ENCODE data around the gene THSD8.
"Not testable (repeated sequence)": the region's sequence is repeated elsewhere in the genome, so short reads cannot be mapped to it uniquely, and the experiment has no call there.

Gene THSD8

GRCh38 chr19:12800923-12801465 is 875 bp upstream of the THSD8 start:
- peak overlapping the region in 1 of 2 experiments; percentile 74 for H3K27ac ChIP-seq (ENCODE audit: insufficient read depth in 1 of 2, low read depth in 1 of 2, low read length in 2 of 2, poor library complexity in 1 of 2, severe bottlenecking in 2 of 2)
- peaks cover 0 to 35% (median 29%) of the 10 kb centered on the region in 4 experiments for H3K4me1 ChIP-seq (ENCODE audit: control extremely low read depth in 1 of 4, control insufficient read depth in 4 of 4, insufficient read depth in 4 of 4, low read length in 3 of 4)
- ChIA-PET POLR2A (interaction anchor here (1.2 to 1.5 kb wide), 2 partner anchors 8 to 23 kb away, joined by 5 to 8 read pairs; no protein-coding TSS in a partner anchor), CTCF (interaction anchor here (3.5 to 15.3 kb wide), 2 partner anchors 32 to 46 kb away, joined by 12 to 612 read pairs; partner anchors contain the start of gene HOOK2)
- DNase-seq: peak in 1 of 3 donors; percentile 17
- 16% methylated on average over 36 of the region's 38 CpGs for WGBS (ENCODE audit: insufficient coverage)
- H3K9me3 ChIP-seq (ENCODE audit: control extremely low read depth in 1 of 5, control insufficient read depth in 4 of 5, insufficient read depth in 2 of 5, low read depth in 1 of 5, low read length in 4 of 5): no peaks in the 10 kb centered on the region
- peak overlapping the region; percentile 65 to 97 (median 83) for H3K4me3 ChIP-seq (ENCODE audit: control insufficient read depth in 1 of 7, extremely low read depth in 1 of 7, insufficient read depth in 4 of 7, low read depth in 2 of 7, low read length in 6 of 7)
- H3K27me3 ChIP-seq (replicated peaks in 2 of 5; ENCODE audit: control insufficient read depth in 4 of 5, insufficient read depth in 5 of 5, low read length in 4 of 5): peaks cover 0 to 3% (median 0%) of the 10 kb centered on the region in 5 experiments
- peaks cover 0 to 13% (median 6%) of the 10 kb centered on the region in 4 experiments for H3K36me3 ChIP-seq (ENCODE audit: control insufficient read depth in 4 of 4, insufficient read depth in 4 of 4, low read length in 3 of 4)

DNA sequence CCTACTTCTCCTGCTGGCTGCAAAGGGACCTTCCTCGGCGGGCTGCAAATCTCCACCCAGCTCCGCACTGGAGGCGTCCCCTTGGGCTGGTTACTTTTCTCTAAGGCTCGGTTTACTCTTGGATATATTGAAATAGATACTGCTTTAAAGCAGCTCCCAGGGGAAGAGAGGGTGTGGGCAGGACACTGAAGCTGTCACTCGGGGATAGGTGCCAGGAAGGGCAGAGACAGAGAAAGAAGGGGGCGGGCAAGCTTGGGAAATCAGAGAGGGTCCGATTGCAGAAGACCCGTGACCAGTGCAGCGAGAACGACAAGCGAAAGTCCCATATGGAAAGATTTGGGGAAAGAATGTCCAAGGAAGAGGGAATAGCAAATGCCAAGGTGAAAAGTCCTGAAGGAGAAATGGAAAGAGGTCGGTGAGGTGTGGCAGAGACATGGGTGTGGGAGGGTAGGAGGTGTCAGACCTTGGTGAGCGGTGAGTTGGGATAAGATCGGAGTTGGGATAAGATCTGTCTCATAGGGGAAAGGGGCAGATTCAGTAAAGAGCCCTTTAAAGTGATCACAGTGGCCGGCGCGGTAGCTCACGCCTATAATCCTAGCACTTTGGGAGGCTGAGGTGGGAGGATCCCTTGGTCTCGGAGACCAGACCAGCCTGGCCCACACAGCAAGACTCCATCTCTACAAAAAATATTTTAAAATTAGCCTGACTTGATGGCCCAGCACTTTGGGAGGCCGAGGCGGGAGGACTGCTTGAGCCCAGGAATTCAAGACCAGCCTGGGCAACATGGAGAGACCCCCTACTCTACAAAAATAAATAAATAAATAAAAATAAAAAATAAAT is 618 bp downstream of the THSD8 start:
- Histone ChIP-seq H3K4me1 (ENCODE audit: control extremely low read depth in 1 of 4, control insufficient read depth in 4 of 4, insufficient read depth in 4 of 4, low read length in 3 of 4) (peaks cover 0 to 39% (median 37%) of the 10 kb centered on the region in 4 experiments), H3K27me3 (replicated peaks in 2 of 5; ENCODE audit: control insufficient read depth in 4 of 5, insufficient read depth in 5 of 5, low read length in 4 of 5) (peaks cover 0 to 3% (median 0%) of the 10 kb centered on the region in 5 experiments), H3K4me3 (ENCODE audit: control insufficient read depth in 1 of 7, extremely low read depth in 1 of 7, insufficient read depth in 4 of 7, low read depth in 2 of 7, low read length in 6 of 7) (peak overlapping the region; percentile 65 to 97 (median 83)), H3K36me3 (ENCODE audit: control insufficient read depth in 4 of 4, insufficient read depth in 4 of 4, low read length in 3 of 4) (peaks cover 0 to 13% (median 6%) of the 10 kb centered on the region in 4 experiments), H3K27ac (ENCODE audit: insufficient read depth in 1 of 2, low read depth in 1 of 2, low read length in 2 of 2, poor library complexity in 1 of 2, severe bottlenecking in 2 of 2) (no peak overlapping the region), H3K9me3 (ENCODE audit: control extremely low read depth in 1 of 5, control insufficient read depth in 4 of 5, insufficient read depth in 2 of 5, low read depth in 1 of 5, low read length in 4 of 5) (no peaks in the 10 kb centered on the region)
- POLR2A ChIA-PET: interaction anchor here (0.5 to 1.5 kb wide), 3 partner anchors 9 to 25 kb away, joined by 3 to 8 read pairs (median 5); no protein-coding TSS in a partner anchor
- 52% methylated on average over 15 of the region's 22 CpGs for WGBS (ENCODE audit: insufficient coverage)
- DNase-seq: no peak
- CTCF ChIA-PET: interaction anchor here (0.7 to 15.3 kb wide), 6 partner anchors 20 to 47 kb away, joined by 3 to 612 read pairs (median 4); partner anchors contain the start of gene HOOK2

DNA sequence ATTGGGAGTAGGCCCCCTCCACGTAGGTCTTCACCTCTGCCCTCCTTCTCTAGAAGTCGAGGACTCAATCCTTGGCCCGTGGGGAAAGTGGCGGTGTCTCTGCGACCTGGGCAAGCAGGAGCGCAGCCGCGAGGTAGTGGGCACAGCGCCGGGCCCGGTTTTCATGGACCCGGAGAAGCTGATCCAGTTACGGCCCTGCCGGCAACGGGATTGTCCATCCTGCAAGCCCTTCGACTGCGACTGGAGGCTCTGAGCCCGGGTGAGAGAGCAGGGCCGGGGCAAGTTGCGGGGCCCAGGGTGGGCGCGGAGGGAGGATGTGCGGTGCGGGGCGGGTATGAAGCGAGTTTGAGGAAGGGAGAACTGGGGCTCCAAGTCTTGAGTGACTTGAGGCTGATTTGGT is 2.2 kb downstream of the THSD8 start:
- WGBS (ENCODE audit: insufficient coverage): 96% methylated on average over 21 of the region's 26 CpGs
- Histone ChIP-seq H3K4me1 (ENCODE audit: control extremely low read depth in 1 of 4, control insufficient read depth in 4 of 4, insufficient read depth in 4 of 4, low read length in 3 of 4) (peaks cover 0 to 39% (median 37%) of the 10 kb centered on the region in 4 experiments), H3K4me3 (ENCODE audit: control insufficient read depth in 1 of 7, extremely low read depth in 1 of 7, insufficient read depth in 4 of 7, low read depth in 2 of 7, low read length in 6 of 7) (no peak overlapping the region), H3K27me3 (replicated peaks in 2 of 5; ENCODE audit: control insufficient read depth in 4 of 5, insufficient read depth in 5 of 5, low read length in 4 of 5) (peaks cover 0 to 3% (median 0%) of the 10 kb centered on the region in 5 experiments), H3K9me3 (ENCODE audit: control extremely low read depth in 1 of 5, control insufficient read depth in 4 of 5, insufficient read depth in 2 of 5, low read depth in 1 of 5, low read length in 4 of 5) (no peaks in the 10 kb centered on the region), H3K27ac (ENCODE audit: insufficient read depth in 1 of 2, low read depth in 1 of 2, low read length in 2 of 2, poor library complexity in 1 of 2, severe bottlenecking in 2 of 2) (no peak overlapping the region), H3K36me3 (ENCODE audit: control insufficient read depth in 4 of 4, insufficient read depth in 4 of 4, low read length in 3 of 4) (peaks cover 0 to 19% (median 9%) of the 10 kb centered on the region in 4 experiments)
- CTCF ChIA-PET: interaction anchor here (1.0 to 15.3 kb wide), 3 partner anchors 11 to 44 kb away, joined by 3 to 612 read pairs (median 9); partner anchors contain the start of gene HOOK2
- DNase-seq: no peak
- POLR2A ChIA-PET: no interaction called here

DNA sequence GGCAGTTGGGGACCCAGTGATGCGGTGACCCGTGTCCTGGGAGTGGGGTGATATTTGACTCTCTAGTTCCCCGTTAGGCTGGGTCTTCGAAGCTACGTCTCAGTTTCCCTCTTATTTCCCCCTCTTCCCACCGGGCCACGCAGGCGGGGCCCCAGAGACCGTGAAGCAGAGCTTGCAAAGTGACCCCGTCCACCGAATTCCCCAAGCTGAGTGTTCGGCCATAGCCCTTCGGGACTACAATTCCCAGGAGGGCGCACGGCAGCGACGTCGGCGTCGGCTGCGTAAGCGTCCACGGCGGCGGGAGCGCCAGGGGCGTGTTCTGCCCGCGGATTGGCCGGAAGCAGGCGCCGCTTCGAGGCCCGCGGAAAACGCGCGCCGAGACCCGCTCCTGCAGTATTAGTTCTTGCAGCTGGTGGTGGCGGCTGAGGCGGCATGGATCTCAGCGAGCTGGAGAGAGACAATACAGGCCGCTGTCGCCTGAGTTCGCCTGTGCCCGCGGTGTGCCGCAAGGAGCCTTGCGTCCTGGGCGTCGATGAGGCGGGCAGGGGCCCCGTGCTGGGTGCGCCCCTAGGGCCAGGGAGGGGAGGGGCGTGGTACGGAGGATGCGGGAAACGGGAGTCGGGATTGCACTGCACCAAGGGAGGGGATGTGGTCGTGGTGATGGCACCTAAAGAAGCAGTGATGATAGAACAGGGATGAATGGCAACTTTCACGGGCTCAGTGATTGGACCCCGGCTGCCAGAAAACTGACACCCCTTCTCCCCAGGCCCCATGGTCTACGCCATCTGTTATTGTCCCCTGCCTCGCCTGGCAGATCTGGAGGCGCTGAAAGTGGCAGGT is 4.6 kb downstream of the THSD8 start, which contains the start of gene RNASEH2A:
RNASEH2A (plus strand) TSS at position 343 of the 840 bp plus-strand sequence; CDS start at position 433, 90 bp downstream.
- Histone ChIP-seq H3K27me3 (replicated peaks in 2 of 5; ENCODE audit: control insufficient read depth in 4 of 5, insufficient read depth in 5 of 5, low read length in 4 of 5) (peaks cover 0 to 3% (median 0%) of the 10 kb centered on the region in 5 experiments), H3K4me3 (ENCODE audit: control insufficient read depth in 1 of 7, extremely low read depth in 1 of 7, insufficient read depth in 4 of 7, low read depth in 2 of 7, low read length in 6 of 7) (peak within 1 kb of the TSS; percentile 36 to 85 (median 74)), H3K36me3 (ENCODE audit: control insufficient read depth in 4 of 4, insufficient read depth in 4 of 4, low read length in 3 of 4) (peaks cover 0 to 23% (median 13%) of the 10 kb centered on the region in 4 experiments), H3K4me1 (ENCODE audit: control extremely low read depth in 1 of 4, control insufficient read depth in 4 of 4, insufficient read depth in 4 of 4, low read length in 3 of 4) (peaks cover 0 to 25% (median 24%) of the 10 kb centered on the region in 4 experiments), H3K27ac (ENCODE audit: insufficient read depth in 1 of 2, low read depth in 1 of 2, low read length in 2 of 2, poor library complexity in 1 of 2, severe bottlenecking in 2 of 2) (peak within 1 kb of the TSS in 1 of 2 experiments; percentile 74), H3K9me3 (ENCODE audit: control extremely low read depth in 1 of 5, control insufficient read depth in 4 of 5, insufficient read depth in 2 of 5, low read depth in 1 of 5, low read length in 4 of 5) (no peaks in the 10 kb centered on the region)
- ChIA-PET CTCF (interaction anchor here (0.9 to 3.5 kb wide), 4 partner anchors 42 to 126 kb away, joined by 3 to 9 read pairs (median 3); partner anchors contain the start of gene FARSA), POLR2A (interaction anchor here (0.5 to 1.0 kb wide), 2 partner anchors 13 to 22 kb away, joined by 4 to 5 read pairs; no protein-coding TSS in a partner anchor)
- peak; percentile 83 to 92 (median 91) for DNase-seq
- WGBS (ENCODE audit: insufficient coverage): 6% methylated on average over 46 of the region's 66 CpGs

- Histone ChIP-seq H3K27ac (ENCODE audit: insufficient read depth in 1 of 2, low read depth in 1 of 2, low read length in 2 of 2, poor library complexity in 1 of 2, severe bottlenecking in 2 of 2) (no peak overlapping the region), H3K4me3 (ENCODE audit: control insufficient read depth in 1 of 7, extremely low read depth in 1 of 7, insufficient read depth in 4 of 7, low read depth in 2 of 7, low read length in 6 of 7) (no peak overlapping the region), H3K4me1 (ENCODE audit: control extremely low read depth in 1 of 4, control insufficient read depth in 4 of 4, insufficient read depth in 4 of 4, low read length in 3 of 4) (no peaks in the 10 kb centered on the region), H3K36me3 (ENCODE audit: control insufficient read depth in 4 of 4, insufficient read depth in 4 of 4, low read length in 3 of 4) (peaks cover 0 to 21% (median 15%) of the 10 kb centered on the region in 4 experiments), H3K9me3 (ENCODE audit: control extremely low read depth in 1 of 5, control insufficient read depth in 4 of 5, insufficient read depth in 2 of 5, low read depth in 1 of 5, low read length in 4 of 5) (no peaks in the 10 kb centered on the region), H3K27me3 (replicated peaks in 2 of 5; ENCODE audit: control insufficient read depth in 4 of 5, insufficient read depth in 5 of 5, low read length in 4 of 5) (no peaks in the 10 kb centered on the region)
- 98% methylated on average over 5 of the region's 7 CpGs for WGBS (ENCODE audit: insufficient coverage)
- ChIA-PET CTCF (interaction anchor here (1.6 to 2.6 kb wide), 3 partner anchors 10 to 32 kb away, joined by 6 to 7 read pairs (median 7); no protein-coding TSS in a partner anchor), POLR2A (no interaction called here)
- DNase-seq: no peak
These were observed 13.2 kb downstream of the THSD8 start for GRCh38 chr19:12815088-12815487.

- POLR2A ChIA-PET: not testable (repeated sequence)
These were observed 15.3 kb downstream of the THSD8 start for GRCh38 chr19:12817188-12817587.

More at GRCh38 chr19:12817188-12817587, 15.3 kb downstream of the THSD8 start:
- H3K27ac ChIP-seq (ENCODE audit: insufficient read depth in 1 of 2, low read depth in 1 of 2, low read length in 2 of 2, poor library complexity in 1 of 2, severe bottlenecking in 2 of 2); H3K27me3 ChIP-seq (replicated peaks in 2 of 5; ENCODE audit: control insufficient read depth in 4 of 5, insufficient read depth in 5 of 5, low read length in 4 of 5); H3K4me1 ChIP-seq (ENCODE audit: control extremely low read depth in 1 of 4, control insufficient read depth in 4 of 4, insufficient read depth in 4 of 4, low read length in 3 of 4); H3K4me3 ChIP-seq (ENCODE audit: control insufficient read depth in 1 of 7, extremely low read depth in 1 of 7, insufficient read depth in 4 of 7, low read depth in 2 of 7, low read length in 6 of 7); H3K9me3 ChIP-seq (ENCODE audit: control extremely low read depth in 1 of 5, control insufficient read depth in 4 of 5, insufficient read depth in 2 of 5, low read depth in 1 of 5, low read length in 4 of 5); DNase-seq: not testable (repeated sequence)
- CTCF ChIA-PET: interaction anchor here (0.6 kb wide), 1 partner anchor 20 kb away, joined by 4 read pairs; no protein-coding TSS in a partner anchor
- peaks cover 0 to 14% (median 8%) of the 10 kb centered on the region in 4 experiments for H3K36me3 ChIP-seq (ENCODE audit: control insufficient read depth in 4 of 4, insufficient read depth in 4 of 4, low read length in 3 of 4)
- WGBS (ENCODE audit: insufficient coverage): 100% methylated on average over 4 of the region's 6 CpGs

Measured in common myeloid progenitor, CD34-positive (primary cell).